CD14-positive monocyte (primary cell): ENCODE results near the gene EOLA1. TPM values are rescaled to one million over a fixed set of nuclear protein-coding genes. Genes with fewer than 3 reads are reported as not detected.
A peak's percentile ranks its signal among the peaks of the same experiment; 100 is the strongest.

Source experiments
- DNase-seq, 3 donors: peaks; one replicate each; pipeline ENCODE4 v3.0.0-alpha.2; 2011 to 2022
- H2AFZ ChIP-seq: 2 replicates; pipeline ENCODE4 v1.6.0; 2012; ENCODE audit warnings: mild to moderate bottlenecking, low read depth, low read length, inconsistent platforms; ENCODE audit not compliant: insufficient read depth, poor library complexity, severe bottlenecking
- H3K27ac ChIP-seq, 2 donors: 1 replicate in 1 of 2; 2 replicates in 1 of 2; pipeline ENCODE4 v1.5.1; 2012 to 2013; ENCODE audit warnings: low read length in 2 of 2, control low read depth in 1 of 2, inconsistent platforms in 1 of 2, low read depth in 1 of 2, mild to moderate bottlenecking in 1 of 2
- H3K27me3 ChIP-seq, 2 donors: one replicate each; pipeline versions ENCODE4 v1.6.0 to v1.6.1; 2011 to 2013; ENCODE audit warnings: low read length in 2 of 2; ENCODE audit not compliant: control insufficient read depth in 2 of 2, insufficient read depth in 2 of 2
- H3K36me3 ChIP-seq, 2 donors: replicated peaks in 1 of 2; 1 replicate in 1 of 2; 2 replicates in 1 of 2; pipeline versions ENCODE4 v1.5.1 to v1.6.1; 2012 to 2013; ENCODE audit warnings: low read length in 2 of 2, control low read depth in 1 of 2, inconsistent platforms in 1 of 2, mild to moderate bottlenecking in 1 of 2; ENCODE audit not compliant: insufficient read depth in 2 of 2, control insufficient read depth in 1 of 2
- H3K4me1 ChIP-seq, 2 donors: 1 replicate in 1 of 2; 2 replicates in 1 of 2; pipeline versions ENCODE4 v1.5.1 to v1.6.1; 2012 to 2013; ENCODE audit warnings: low read length in 2 of 2, control low read depth in 1 of 2, inconsistent platforms in 1 of 2, mild to moderate bottlenecking in 1 of 2, moderate library complexity in 1 of 2; ENCODE audit not compliant: insufficient read depth in 2 of 2, control insufficient read depth in 1 of 2
- H3K4me2 ChIP-seq: replicated peaks from 2 replicates; pipeline ENCODE3; 2012; ENCODE audit warnings: low read length, moderate library complexity, mild to moderate bottlenecking; ENCODE audit not compliant: poor library complexity, severe bottlenecking; ENCODE audit errors: extremely low read depth
- H3K4me3 ChIP-seq, 3 experiments: fragments of 200-600 bp in 1 of 3; sonication (generic) in 1 of 3; replicated peaks in 1 of 3; 1 replicate in 2 of 3; 2 replicates in 1 of 3; pipeline ENCODE4 v1.5.1; 2011 to 2013; ENCODE audit warnings: low read length in 3 of 3, mild to moderate bottlenecking in 3 of 3, control low read depth in 2 of 3, low read depth in 2 of 3, inconsistent platforms in 1 of 3, moderate library complexity in 1 of 3
- H3K79me2 ChIP-seq: 2 replicates; pipeline ENCODE4 v1.6.0; 2012; ENCODE audit warnings: mild to moderate bottlenecking, control low read depth, inconsistent platforms, low read length, moderate library complexity; ENCODE audit not compliant: insufficient read depth
- H3K9ac ChIP-seq: 2 replicates; pipeline ENCODE4 v1.6.0; 2017; ENCODE audit warnings: low read length, mild to moderate bottlenecking; ENCODE audit not compliant: insufficient read depth, poor library complexity, severe bottlenecking
- H3K9me3 ChIP-seq, 2 donors: replicated peaks in 1 of 2; 1 replicate in 1 of 2; 2 replicates in 1 of 2; pipeline versions ENCODE4 v1.5.1 to v1.6.1; 2012 to 2013; ENCODE audit warnings: low read length in 2 of 2, control low read depth in 1 of 2; ENCODE audit not compliant: control insufficient read depth in 1 of 2, insufficient read depth in 1 of 2
- H4K20me1 ChIP-seq: 2 replicates; pipeline ENCODE4 v1.6.0; 2012; ENCODE audit warnings: mild to moderate bottlenecking, low read length, control low read depth, moderate library complexity; ENCODE audit not compliant: insufficient read depth
- H3K27ac Mint-ChIP-seq, 7 donors: one replicate each; pipeline ENCODE4 v1.8.0; 2020; ENCODE audit warnings: mild to moderate bottlenecking in 7 of 7, mixed read lengths in 7 of 7, moderate library complexity in 6 of 7, inconsistent platforms in 2 of 7
- H3K27me3 Mint-ChIP-seq, 3 donors: one replicate each; pipeline ENCODE4 v1.8.0; 2021 to 2022; ENCODE audit warnings: low read depth in 3 of 3, mild to moderate bottlenecking in 3 of 3, mixed read lengths in 3 of 3, moderate library complexity in 3 of 3, inconsistent platforms in 1 of 3
- H3K36me3 Mint-ChIP-seq, 2 donors: one replicate each; pipeline ENCODE4 v1.8.0; 2020; ENCODE audit warnings: mixed read lengths in 2 of 2, inconsistent platforms in 1 of 2, mild to moderate bottlenecking in 1 of 2
- H3K4me1 Mint-ChIP-seq: one replicate; pipeline ENCODE4 v1.8.0; 2020; ENCODE audit warnings: mild to moderate bottlenecking, mixed read lengths
- H3K4me3 Mint-ChIP-seq, 2 donors: one replicate each; pipeline ENCODE4 v1.8.0; 2020; ENCODE audit warnings: mild to moderate bottlenecking in 2 of 2, mixed read lengths in 2 of 2, moderate library complexity in 1 of 2
- H3K9me3 Mint-ChIP-seq, 7 donors: one replicate each; pipeline ENCODE4 v1.8.0; 2020 to 2022; ENCODE audit warnings: mixed read lengths in 7 of 7, mild to moderate bottlenecking in 6 of 7, moderate library complexity in 6 of 7, inconsistent platforms in 2 of 7
- CTCF ChIP-seq: fragments of 200-600 bp; IDR thresholded peaks from one replicate; pipeline ENCODE4 v1.8.0; 2022; ENCODE audit warnings: antibody characterized with exemption, mild to moderate bottlenecking
- WGBS: methylation state at CpG from one replicate; pipeline ENCODE4 v1.1.5; 2013; ENCODE audit warnings: missing lambda C conversion rate; ENCODE audit not compliant: insufficient coverage; 5-methylcytosine and 5-hydroxymethylcytosine counted together
- intact Hi-C, 2 donors: fragments of 100-400 bp; cut with micrococcal nuclease; formaldehyde crosslinking; loops; one replicate each; pipeline versions ENCODE4 v1.15.0 to v1.15.1; 2023
- polyA plus RNA-seq, 3 donors: library from polyadenylated mRNA; depleted of rRNA in 1 of 3; unstranded in 2 of 3; stranded (reverse) in 1 of 3; fragments of 300-500 nt in 2 of 3; fragments of >200 nt in 1 of 3; fragmentation: Illumina TruSeq in 2 of 3; gene quantifications; 1 replicate in 2 of 3; 2 replicates in 1 of 3; pipeline ENCODE4 v1.2.3, GENCODE V29; 2012 to 2021

Gene EOLA1
- polyA plus RNA-seq, 3 donors: 15.5 to 48.6 (median 20.7) TPM

GRCh38 chrX:149511081-149511480, 29.7 kb upstream of the EOLA1 start:
- H3K27me3 ChIP-seq: no peaks in the 10 kb centered on the region
- no peak overlapping the region for H3K4me2 ChIP-seq
- DNase-seq: no peak
- H3K36me3 ChIP-seq: no peaks in the 10 kb centered on the region
- no peaks in the 10 kb centered on the region for H4K20me1 ChIP-seq
- no peaks in the 10 kb centered on the region for H3K9me3 ChIP-seq
- H3K4me1 ChIP-seq: peaks cover 21 to 26% of the 10 kb centered on the region in 2 donors
- TF ChIP-seq CTCF: no peak
- H3K9ac ChIP-seq: no peak overlapping the region
- intact Hi-C loops: no loop called here
- H3K27ac ChIP-seq: no peak overlapping the region
- H3K4me1 Mint-ChIP-seq: peaks cover 23% of the 10 kb centered on the region
- H3K4me3 ChIP-seq: no peak overlapping the region
- no peaks in the 10 kb centered on the region for H3K9me3 Mint-ChIP-seq
- peaks cover 0 to 3% (median 3%) of the 10 kb centered on the region in 3 donors for H3K27me3 Mint-ChIP-seq
- no peak overlapping the region for H3K27ac Mint-ChIP-seq
- no peak overlapping the region for H2AFZ ChIP-seq
- no peaks in the 10 kb centered on the region for H3K79me2 ChIP-seq
- H3K36me3 Mint-ChIP-seq: no peaks in the 10 kb centered on the region
- H3K4me3 Mint-ChIP-seq: no peak overlapping the region
- WGBS: no CpG with 5 or more reads among the region's 5 CpGs

GRCh38 chrX:149512225-149512885, 28.5 kb upstream of the EOLA1 start:
- Mint-ChIP-seq H3K27ac (peak overlapping the region in 2 of 7 donors; percentile 25 to 77), H3K4me3 (no peak overlapping the region)
- peak; percentile 49 to 65 (median 55) for DNase-seq

More at GRCh38 chrX:149512225-149512885, 28.5 kb upstream of the EOLA1 start:
- Histone ChIP-seq H3K4me2 (no peak overlapping the region), H3K36me3 (no peaks in the 10 kb centered on the region), H3K4me1 (peaks cover 26 to 32% of the 10 kb centered on the region in 2 donors), H4K20me1 (no peaks in the 10 kb centered on the region), H2AFZ (no peak overlapping the region), H3K27me3 (no peaks in the 10 kb centered on the region), H3K9ac (no peak overlapping the region), H3K9me3 (no peaks in the 10 kb centered on the region), H3K4me3 (no peak overlapping the region), H3K79me2 (no peaks in the 10 kb centered on the region), H3K27ac (no peak overlapping the region)
- peaks cover 30% of the 10 kb centered on the region for H3K4me1 Mint-ChIP-seq
- TF ChIP-seq CTCF: peak; percentile 63
- peaks cover 2 to 3% (median 3%) of the 10 kb centered on the region in 3 donors for H3K27me3 Mint-ChIP-seq
- intact Hi-C loops: no loop called here
- H3K36me3 Mint-ChIP-seq: no peaks in the 10 kb centered on the region
- WGBS: no CpG with 5 or more reads among the region's 4 CpGs
- H3K9me3 Mint-ChIP-seq: peaks cover 0 to 2% (median 0%) of the 10 kb centered on the region in 7 donors
